Jurkat, Clone E6-1 (cell line): ENCODE measurements around the gene INMT.

Experiments
- DNase-seq: peaks from one replicate; pipeline ENCODE4 v3.0.0-alpha.2; 2011; ENCODE audit warnings: low read depth, low spot score
- H3K4me3 ChIP-seq: 2 replicates; pipeline ENCODE4 v1.5.1; 2011; ENCODE audit warnings: mild to moderate bottlenecking, low read length, control low read depth, moderate library complexity

Gene INMT

DNA sequence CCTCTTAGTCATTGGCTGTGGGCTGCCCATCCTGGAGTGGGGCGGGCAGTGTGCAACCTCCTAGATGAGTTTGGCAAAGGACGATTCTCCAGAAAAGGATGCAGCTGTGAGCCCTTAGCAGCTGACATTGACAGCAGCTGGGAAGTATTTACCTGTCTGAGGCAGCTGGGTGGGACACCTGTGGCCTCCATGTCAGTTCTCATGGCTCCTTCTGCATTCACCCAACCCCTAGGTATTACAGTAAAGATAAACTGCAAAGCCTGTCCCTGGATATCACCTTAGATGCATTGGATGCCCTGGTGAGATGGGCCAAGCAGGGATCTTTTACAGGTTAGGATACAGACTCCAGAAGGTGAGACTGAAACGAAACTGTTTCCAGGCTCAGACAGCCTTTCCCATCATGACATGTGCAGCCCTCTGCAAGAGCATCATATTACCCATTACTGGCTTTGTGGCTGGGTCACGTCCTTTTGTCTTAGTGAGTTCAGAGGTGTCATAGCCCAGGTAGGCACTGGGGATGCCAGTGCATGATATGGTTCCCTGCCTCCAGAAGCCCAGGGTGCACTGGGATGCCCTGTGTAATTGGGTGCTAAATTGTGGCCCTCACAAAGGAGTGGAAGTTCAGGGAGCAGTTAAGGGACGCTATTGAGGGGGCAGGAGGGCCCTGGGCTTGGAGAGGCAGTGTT lies 48.2 kb downstream of the INMT start:
- no peak overlapping the region for H3K4me3 ChIP-seq
- DNase-seq = no peak

DNA sequence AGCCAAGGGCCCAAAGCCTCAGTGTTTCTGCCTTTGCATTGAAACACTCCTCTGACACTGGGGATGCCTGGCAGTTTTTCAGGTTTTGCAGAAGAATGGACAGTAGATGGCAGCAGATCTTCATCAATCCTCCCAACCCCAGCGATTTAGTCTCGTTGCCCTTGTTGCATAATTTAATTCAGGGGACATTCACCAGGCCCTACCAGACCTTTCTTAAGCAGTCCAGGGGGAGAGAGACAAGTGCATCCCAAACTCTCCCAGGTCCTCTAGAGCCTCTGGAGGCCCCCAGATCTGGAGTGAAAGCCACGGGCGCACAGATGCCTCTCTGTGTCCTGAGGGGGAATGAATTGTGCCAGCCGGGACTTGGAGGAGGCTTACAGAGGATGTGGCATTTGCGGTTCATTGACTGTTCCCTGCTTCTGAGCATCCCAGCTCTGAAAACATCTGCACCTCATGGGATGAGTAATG lies 48.9 kb downstream of the INMT start:
- H3K4me3 ChIP-seq = no peak overlapping the region; the same call in 1 of the 2 replicates
- DNase-seq = peak; percentile 67

DNA sequence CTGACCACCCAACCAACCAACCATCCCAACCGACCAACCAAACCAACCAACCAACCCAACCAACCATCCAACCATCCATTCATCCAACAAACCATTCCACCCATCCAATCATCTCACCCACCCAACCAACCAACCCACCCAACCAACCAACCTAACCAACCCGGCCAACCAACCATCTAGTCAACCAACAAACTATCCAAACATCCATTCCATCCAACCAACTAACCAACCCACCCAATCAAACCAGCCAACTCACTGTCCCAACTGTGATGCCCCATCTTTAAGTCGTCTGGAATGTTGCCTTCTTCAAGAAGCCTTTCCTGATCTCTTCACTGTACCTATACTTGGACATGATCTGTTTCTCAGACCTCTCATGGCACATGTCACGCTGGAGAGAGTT lies 50.9 kb downstream of the INMT start:
- H3K4me3 ChIP-seq = no peak overlapping the region
- no peak for DNase-seq

DNA sequence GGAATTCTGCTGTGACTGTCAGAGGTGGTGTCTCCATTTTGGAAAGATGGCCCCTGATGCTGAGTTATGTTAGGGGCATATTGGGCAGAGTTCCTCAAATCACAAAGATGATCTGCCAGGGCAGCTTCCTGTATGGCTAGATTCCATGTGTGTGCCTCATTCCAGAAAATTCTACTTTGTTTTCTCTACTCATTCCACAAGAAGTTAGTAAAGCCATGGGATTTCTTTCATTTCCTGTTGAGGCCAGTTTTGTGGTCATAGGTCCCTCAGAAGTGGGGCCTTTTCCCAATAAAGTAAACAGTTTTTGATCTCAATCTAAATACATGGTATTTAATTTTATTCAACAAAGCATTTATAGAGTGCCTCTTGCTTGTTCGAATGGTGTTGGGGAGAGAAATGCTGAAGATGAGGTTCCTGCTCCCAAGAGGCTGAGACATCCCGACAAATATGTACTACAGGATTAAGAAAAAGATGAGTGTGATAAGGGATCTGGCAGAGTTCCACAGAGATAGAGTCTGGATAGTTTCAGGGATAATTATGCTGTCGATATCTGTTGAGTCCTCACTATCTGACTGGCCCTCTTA lies 52.2 kb downstream of the INMT start:
- no peak overlapping the region for H3K4me3 ChIP-seq
- DNase-seq = no peak

DNA sequence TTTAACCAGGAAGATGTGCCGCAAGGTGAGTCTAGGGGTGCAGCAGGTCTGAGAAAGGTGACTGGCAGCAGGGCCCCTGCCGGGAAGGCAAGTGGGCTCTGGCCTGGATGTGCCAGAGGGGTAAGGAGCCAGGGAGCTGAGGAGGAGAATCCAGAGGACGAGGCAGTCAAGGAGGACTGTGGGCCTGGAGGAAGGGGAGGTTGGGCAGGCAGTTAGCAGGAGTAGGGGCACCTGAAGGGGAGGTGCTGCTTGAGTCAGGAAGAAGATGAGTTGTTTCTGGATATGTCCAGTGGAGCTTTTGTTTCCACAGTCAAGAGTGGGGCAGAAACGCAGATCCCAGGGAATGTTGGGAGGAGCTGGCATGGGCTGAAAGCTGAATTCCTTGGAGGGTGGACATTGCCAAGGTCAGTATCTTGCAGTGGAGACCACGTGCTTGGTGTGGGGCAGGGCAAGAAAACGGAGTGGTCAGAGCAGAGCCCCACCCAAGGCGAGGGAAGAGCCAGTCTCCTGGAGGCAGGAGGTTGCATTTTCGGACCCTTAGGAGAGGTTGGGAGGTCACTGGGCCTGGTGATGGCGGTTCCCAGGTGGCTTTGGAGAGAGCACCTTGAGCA lies 53.3 kb downstream of the INMT start:
- no peak overlapping the region for H3K4me3 ChIP-seq
- no peak for DNase-seq

DNA sequence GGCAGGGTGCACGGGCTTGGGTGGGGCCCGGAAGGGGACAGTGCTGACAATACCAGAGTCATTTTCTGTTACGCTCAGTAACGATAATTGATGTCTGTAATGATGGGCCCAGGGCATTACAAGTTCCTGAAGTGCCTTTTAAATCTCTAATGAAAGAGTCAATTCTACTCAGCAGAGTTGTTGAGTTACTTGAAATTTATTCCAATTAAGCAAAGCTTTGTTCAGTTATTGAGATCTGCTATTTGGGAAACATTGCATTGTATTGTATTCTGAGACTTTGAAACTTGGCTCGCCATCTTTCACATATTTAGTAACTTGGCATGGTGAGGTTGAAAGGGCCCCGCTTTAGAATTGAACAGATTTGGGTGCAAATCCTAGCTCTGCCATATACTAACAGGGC lies 54.0 kb downstream of the INMT start:
- no peak overlapping the region for H3K4me3 ChIP-seq
- no peak for DNase-seq
